ENCODE data around the gene SORCS2.

The SORCS2 gene

GRCh38 chr4:7382634-7383014 lies 190.3 kb downstream of the SORCS2 start:
- DNase-seq, result no peak

GRCh38 chr4:7383266-7383665 lies 190.9 kb downstream of the SORCS2 start:
- DNase-seq, result no peak

GRCh38 chr4:7384003-7384928 lies 191.9 kb downstream of the SORCS2 start:
- DNase-seq, result no peak

DNA sequence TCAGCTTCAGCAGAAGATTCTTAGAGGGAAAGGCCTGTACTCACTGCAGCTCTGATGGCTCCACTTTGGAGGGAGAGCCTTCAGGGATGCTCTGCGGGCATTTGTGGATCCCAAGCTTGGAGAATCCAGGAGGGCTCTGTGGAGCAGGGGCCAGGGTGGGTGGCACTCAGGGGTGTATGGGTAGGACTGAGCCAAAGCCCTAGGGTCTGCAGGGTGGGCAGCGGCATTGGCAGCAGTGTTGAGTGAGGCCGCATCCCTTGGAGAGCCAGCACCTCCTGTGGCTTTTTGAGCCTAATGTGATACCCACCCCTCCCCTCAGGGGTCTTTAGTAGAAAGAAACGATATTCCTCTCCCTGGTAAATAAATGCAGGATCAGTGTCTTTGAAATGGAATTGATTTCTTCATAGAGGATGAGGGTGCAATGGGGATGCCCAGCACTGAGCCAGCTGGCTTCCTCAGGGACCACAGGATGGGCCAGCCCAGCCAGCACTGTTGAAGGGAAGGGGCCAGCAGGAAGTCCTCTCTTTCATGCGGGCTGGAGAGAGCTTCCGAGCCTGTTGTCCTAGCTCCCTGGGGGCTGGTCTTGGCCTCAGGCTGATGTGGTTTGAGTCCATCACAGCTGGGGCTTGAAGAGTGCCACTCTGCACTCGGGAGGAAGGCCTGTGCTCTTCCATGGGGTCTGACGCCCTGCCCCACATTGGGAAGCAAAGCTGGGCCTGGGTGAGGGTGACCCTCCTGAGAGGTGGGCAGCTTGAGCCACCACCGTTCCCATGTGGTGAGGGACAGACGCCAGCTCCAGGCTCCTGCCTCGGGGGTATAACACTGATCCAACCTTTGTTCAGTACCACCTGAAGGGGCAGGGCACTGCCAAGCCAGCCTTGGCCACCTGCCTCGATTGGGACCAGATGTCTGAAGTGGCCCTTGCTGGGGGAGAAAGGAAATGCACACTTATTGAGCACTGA lies 192.9 kb downstream of the SORCS2 start:
- DNase-seq, result no peak

- no peak for DNase-seq
These were observed 195.6 kb downstream of the SORCS2 start for GRCh38 chr4:7387925-7388324.

DNA sequence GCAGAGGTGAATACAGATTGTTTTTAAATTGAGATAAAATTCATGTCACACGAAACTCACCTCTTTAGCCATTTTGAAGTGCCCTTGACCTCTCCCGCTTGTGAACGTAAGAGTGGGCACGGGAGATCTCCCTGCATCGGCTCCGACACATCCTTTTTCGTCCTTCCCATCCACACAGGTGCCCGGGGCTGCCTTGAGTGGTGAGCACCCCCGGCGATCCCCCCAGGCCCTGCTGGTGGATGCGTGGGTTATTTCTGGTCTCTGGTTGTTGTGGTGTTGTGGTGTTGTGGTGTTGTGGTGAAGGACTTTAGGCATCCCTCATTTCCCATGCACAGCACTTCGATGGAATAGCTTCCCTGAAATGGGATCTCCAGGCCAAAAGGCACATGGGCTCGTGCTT lies 196.3 kb downstream of the SORCS2 start:
- DNase-seq, result no peak

DNA sequence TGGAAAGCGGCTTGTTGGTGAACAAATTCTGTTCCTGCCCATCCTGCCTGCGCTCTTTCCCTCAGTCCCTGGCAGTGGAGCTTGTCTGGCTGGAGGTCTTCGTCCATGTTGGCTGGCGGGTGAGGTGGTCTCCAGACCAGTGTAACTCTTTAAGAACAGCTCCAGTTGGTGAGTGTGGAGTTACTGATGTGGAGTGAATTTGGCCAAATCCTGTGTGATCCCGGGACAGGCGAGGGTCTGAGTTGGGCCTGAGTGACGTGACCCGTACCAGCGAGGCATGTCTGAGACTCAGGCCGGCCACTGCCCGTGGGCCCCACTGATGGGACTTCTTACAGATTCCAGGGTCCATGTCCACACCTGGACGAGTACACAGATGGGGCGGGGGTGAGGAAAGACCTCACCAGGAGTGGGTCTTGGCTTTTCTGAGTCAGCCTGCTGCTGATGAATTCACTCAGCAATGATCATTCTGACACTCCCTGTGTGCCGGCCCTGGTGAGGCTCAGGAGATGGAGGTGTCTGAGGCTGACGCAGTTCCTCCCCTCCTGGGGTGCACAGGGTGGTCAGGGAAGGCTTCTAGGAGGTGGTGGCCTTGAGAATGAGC lies 196.9 kb downstream of the SORCS2 start:
- DNase-seq, result no peak

- no peak for DNase-seq
These were observed 197.4 kb downstream of the SORCS2 start for GRCh38 chr4:7389719-7390118.

DNA sequence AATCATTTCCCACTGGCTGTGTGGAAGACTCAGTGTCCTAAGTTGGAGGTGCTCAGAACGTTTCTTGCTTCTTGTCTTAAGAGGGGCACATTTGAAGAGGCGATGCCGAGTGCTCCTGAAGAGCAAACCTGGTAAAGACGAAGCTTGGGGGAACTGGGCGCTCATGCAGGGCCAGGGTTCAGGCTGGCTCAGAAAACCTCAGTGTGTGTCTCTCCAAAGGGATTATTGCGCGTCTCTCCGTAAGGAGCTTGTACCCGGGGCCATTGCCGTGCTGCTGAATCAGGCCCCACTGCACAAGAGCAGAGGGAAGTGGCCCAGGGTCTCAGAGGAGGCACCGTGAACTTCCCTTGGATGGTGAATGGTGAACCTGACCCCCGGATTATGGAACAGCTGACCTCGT lies 198.0 kb downstream of the SORCS2 start:
- no peak for DNase-seq

DNA sequence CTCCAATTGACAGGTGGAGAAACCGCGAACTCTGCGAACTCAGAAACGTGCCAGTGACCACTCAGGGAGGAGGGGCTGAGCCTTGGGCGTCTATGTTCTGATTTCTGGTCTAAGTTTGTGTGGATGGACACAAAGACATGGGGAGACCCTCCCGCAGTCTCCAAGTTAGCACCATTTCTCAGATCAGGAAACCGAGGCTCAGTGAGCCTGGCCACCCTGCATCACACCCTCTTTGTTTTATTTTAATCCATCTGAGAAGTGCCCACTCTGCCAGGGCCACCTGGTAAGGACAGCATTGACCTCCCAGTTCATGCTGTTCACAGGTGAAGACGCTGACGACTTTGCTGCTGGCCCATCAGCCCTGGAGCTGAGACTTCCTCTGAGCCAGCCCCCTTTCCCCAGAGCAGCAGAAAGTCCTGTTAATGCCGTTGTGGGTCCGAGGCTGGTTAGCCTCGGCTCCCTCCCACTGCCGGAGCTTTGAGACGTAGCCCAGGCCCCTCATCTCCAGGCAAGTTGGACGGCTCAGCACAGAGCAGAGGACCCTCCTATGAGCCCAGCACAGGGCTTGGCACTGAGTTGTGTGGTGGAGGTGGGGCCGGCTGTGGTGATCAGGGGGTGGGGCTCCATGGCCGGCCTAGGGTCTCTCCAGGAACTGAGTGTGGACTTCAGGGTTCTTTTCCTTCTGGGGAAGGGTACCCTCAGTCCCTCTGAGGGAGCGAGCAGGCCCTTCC lies 198.7 kb downstream of the SORCS2 start:
- no peak for DNase-seq

DNA sequence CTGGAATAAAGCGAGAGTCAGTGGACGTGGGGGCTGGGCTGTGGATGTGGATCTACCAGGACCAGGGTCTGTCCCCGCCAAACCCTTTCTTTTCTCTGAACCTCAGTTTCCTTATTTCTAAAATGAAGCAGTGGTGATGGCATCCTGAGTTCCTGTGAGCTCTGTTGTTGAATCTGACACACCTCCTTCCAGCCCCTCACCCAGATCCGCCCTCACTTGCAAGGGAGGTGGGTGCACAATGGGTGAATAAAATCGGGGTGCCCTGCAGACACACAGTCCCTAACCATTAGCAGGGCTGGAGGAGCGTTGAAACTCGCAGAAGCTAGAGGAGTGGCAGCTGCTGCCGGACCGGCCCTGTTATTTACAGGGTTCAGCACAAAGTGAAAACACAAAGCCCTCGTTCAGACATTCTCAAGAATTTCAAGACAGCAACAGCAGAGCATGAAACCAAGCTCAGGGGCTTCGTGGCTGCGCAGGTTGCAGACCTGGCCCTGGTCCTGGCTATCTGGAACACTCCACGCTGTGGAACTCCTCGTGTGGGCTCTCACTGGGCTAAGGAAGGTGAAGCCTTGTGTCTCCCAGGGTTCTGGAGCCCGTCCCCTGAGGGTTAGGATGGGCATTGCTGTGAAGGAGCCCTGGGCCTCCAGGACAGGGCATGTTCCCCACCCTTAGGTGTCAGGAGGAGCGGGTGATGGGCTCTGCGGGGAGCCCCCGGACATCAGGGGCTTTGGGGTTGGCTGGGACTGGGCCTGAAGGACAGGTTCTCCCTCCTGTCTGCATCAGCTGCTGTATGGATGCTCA lies 199.5 kb downstream of the SORCS2 start:
- no peak for DNase-seq

GRCh38 chr4:7392438-7393421 lies 200.4 kb downstream of the SORCS2 start:
- DNase-seq, result no peak

GRCh38 chr4:7393601-7394575 lies 201.6 kb downstream of the SORCS2 start:
- no peak for DNase-seq

- DNase-seq, result no peak
These were observed 202.5 kb downstream of the SORCS2 start for GRCh38 chr4:7394681-7395451.

- no peak for DNase-seq
These were observed 203.3 kb downstream of the SORCS2 start for GRCh38 chr4:7395645-7396044.

DNA sequence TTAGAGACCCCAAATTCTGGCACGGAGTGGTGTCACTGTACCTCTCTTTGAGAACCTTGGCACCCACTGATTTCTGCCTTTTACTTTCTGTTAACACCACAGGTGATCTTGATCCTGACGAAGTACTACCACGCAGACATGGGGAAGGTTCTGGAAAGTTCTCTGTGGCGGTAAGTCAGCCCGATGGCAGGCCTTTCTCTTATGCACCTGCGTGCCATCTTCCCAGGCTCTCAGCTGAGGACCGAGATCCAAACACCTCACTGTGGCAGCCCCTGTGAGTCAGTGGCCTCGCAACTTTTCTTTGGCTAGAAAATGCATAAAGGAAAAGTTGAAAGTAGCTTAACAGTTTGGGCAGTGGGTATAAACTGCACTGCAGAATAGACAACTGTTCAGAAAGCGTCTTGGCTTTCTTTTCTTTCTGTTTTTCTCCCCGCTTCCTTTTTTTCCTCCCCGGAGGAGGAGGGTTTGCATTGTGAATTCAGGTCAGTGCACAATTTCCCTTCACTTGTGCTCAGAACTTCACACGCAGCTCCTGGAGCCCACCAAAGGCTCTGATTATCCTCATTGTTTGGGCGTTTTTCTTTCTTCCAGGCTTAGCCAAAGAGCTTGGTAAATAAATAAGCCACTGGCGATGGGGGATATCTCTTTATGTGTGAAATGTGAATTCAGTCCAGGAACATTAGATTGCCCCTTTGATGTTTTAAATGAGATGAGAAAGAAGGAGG lies 204.0 kb downstream of the SORCS2 start:
- DNase-seq, result no peak
